Endothelial cell of umbilical vein (primary cell): Measurements from ENCODE around the gene ECD. TPM values are rescaled to one million over a fixed set of nuclear protein-coding genes. Genes with fewer than 3 reads are reported as not detected.

Experiments
- BruUV-seq: library from RNA; stranded (reverse); fragments of 400-500 nt; replicated peaks from 2 replicates; lab custom pipeline; 2021; lab: Mats Ljungman, UMichigan
- CTCF ChIA-PET: fragments of 300-600, 350-600 bp; sonication (Branson Sonifier 250); formaldehyde crosslinking; loops from one replicate; lab custom pipeline; 2021; ENCODE audit warnings: antibody characterized with exemption, inconsistent platforms; lab: Charles Lee
- POLR2A ChIA-PET: fragments of 300-600, 350-600 bp; sonication (Branson Sonifier 250); formaldehyde crosslinking; loops from one replicate; lab custom pipeline; 2021; ENCODE audit warnings: antibody characterized with exemption, inconsistent platforms; lab: Charles Lee
- DNase-seq: peaks from one replicate; pipeline ENCODE4 v3.0.0-alpha.2; 2011; ENCODE audit warnings: low read depth, low spot score
- FAIRE-seq: peaks from 2 replicates; lab custom pipeline; 2011; peaks lifted over from hg19 to GRCh38; lab: Jason Lieb, UNC
- H2AFZ ChIP-seq: 2 replicates; pipeline ENCODE4 v1.6.0; 2012; ENCODE audit warnings: low read depth, low read length, control low read depth, inconsistent platforms
- H3K27ac ChIP-seq: 2 replicates; pipeline ENCODE4 v1.5.1; 2011; ENCODE audit warnings: low read depth, mild to moderate bottlenecking, control low read depth, low read length, moderate library complexity; ENCODE audit not compliant: insufficient read depth
- H3K27me3 ChIP-seq, 2 experiments: 2 replicates each; pipeline versions ENCODE4 v1.6.0 to v1.6.1; 2011; ENCODE audit warnings: low read length in 2 of 2, mixed read lengths in 1 of 2; ENCODE audit not compliant: control insufficient read depth in 2 of 2, insufficient read depth in 2 of 2
- H3K36me3 ChIP-seq, 2 experiments: 2 replicates in 1 of 2; 3 replicates in 1 of 2; pipeline ENCODE4 v1.5.1; 2011; ENCODE audit warnings: low read length in 2 of 2, mild to moderate bottlenecking in 1 of 2, moderate library complexity in 1 of 2; ENCODE audit not compliant: control insufficient read depth in 2 of 2, insufficient read depth in 2 of 2; ENCODE audit errors: extremely low read depth in 1 of 2
- H3K4me1 ChIP-seq: 3 replicates; pipeline ENCODE4 v1.5.1; 2011; ENCODE audit warnings: mild to moderate bottlenecking, low read length; ENCODE audit not compliant: control insufficient read depth, insufficient read depth; ENCODE audit errors: extremely low read depth
- H3K4me2 ChIP-seq: 2 replicates; pipeline ENCODE4 v1.6.1; 2011; ENCODE audit warnings: low read length, control low read depth, mixed read lengths; ENCODE audit not compliant: insufficient read depth
- H3K4me3 ChIP-seq, 3 experiments: fragments of 200-600 bp in 1 of 3; sonication (generic), shearing (Covaris generic) in 1 of 3; replicated peaks in 1 of 3; 2 replicates each; pipeline ENCODE4 v1.5.1; 2011 to 2016; ENCODE audit warnings: control low read depth in 3 of 3, low read length in 3 of 3, mild to moderate bottlenecking in 2 of 3, inconsistent platforms in 1 of 3, low read depth in 1 of 3, moderate library complexity in 1 of 3; ENCODE audit not compliant: insufficient read depth in 1 of 3
- H3K79me2 ChIP-seq: 2 replicates; pipeline ENCODE4 v1.6.0; 2012; ENCODE audit warnings: low read length, inconsistent platforms; ENCODE audit not compliant: control insufficient read depth, insufficient read depth
- H3K9ac ChIP-seq: replicated peaks from 2 replicates; pipeline ENCODE3; 2011; ENCODE audit warnings: low read length, control low read depth; ENCODE audit not compliant: insufficient read depth; ENCODE audit errors: extremely low read depth
- H3K9me1 ChIP-seq: replicated peaks from 3 replicates; pipeline ENCODE4 v1.6.0; 2011; ENCODE audit warnings: mild to moderate bottlenecking, low read length; ENCODE audit not compliant: control insufficient read depth, insufficient read depth; ENCODE audit errors: extremely low read depth
- H3K9me3 ChIP-seq: replicated peaks from 2 replicates; pipeline ENCODE4 v1.5.1; 2012; ENCODE audit warnings: low read length, inconsistent platforms; ENCODE audit not compliant: control insufficient read depth, insufficient read depth
- H4K20me1 ChIP-seq: replicated peaks from 2 replicates; pipeline ENCODE3; 2011; ENCODE audit warnings: mild to moderate bottlenecking, low read length; ENCODE audit not compliant: control insufficient read depth, insufficient read depth; ENCODE audit errors: extremely low read depth
- EZH2 ChIP-seq: IDR thresholded peaks from 2 replicates; pipeline ENCODE4 v1.6.1; 2012; ENCODE audit warnings: borderline replicate concordance, low read depth, mild to moderate bottlenecking, moderate library complexity, low read length, inconsistent platforms; ENCODE audit not compliant: severe bottlenecking
- FOS ChIP-seq: IDR thresholded peaks from 2 replicates; pipeline ENCODE4 v1.6.1; 2011; ENCODE audit warnings: mild to moderate bottlenecking, low read length, moderate library complexity, borderline replicate concordance; ENCODE audit not compliant: insufficient read depth
- GATA2 ChIP-seq: IDR thresholded peaks from 2 replicates; pipeline ENCODE4 v1.7.0; 2011; ENCODE audit warnings: low read depth, mild to moderate bottlenecking, moderate library complexity, mixed read lengths, low read length; ENCODE audit not compliant: insufficient read length, insufficient read depth
- JUN ChIP-seq: IDR thresholded peaks from 2 replicates; pipeline ENCODE4 v1.6.1; 2011; ENCODE audit warnings: borderline replicate concordance, low read depth; ENCODE audit not compliant: insufficient read length, insufficient read depth
- MYC ChIP-seq: IDR thresholded peaks from one replicate; pipeline ENCODE4 v1.6.1; 2011; ENCODE audit warnings: mild to moderate bottlenecking, low read depth, low read length
- POLR2A ChIP-seq: IDR thresholded peaks from 2 replicates; pipeline ENCODE4 v1.6.1; 2012; ENCODE audit warnings: low read depth, mild to moderate bottlenecking, control low read depth, low read length
- POLR2AphosphoS5 ChIP-seq: IDR thresholded peaks from 2 replicates; pipeline ENCODE4 v1.6.1; 2012; ENCODE audit warnings: low read depth, mild to moderate bottlenecking, control low read depth, low read length, moderate library complexity; ENCODE audit not compliant: insufficient read depth
- dilution Hi-C: fragments of 300-500 bp; cut with MboI; formaldehyde crosslinking; loops from one replicate; pipeline ENCODE4 v1.15.0; 2019; ENCODE audit warnings: low sequenced_read_pairs; ENCODE audit not compliant: extremely low pct_ligation_motif_present
- intact Hi-C: fragments of 100-400 bp; cut with micrococcal nuclease; formaldehyde crosslinking; loops from one replicate; pipeline ENCODE4 v1.10.0; 2022
- polyA plus RNA-seq, 4 experiments: library from polyadenylated mRNA; depleted of rRNA in 3 of 4; stranded (reverse) in 3 of 4; unstranded in 1 of 4; fragments of >200 nt; gene quantifications; 2 replicates each; pipeline versions ENCODE4 v1.2.1 to v1.2.3, GENCODE V29; 2011 to 2012; ENCODE audit warnings: missing spikeins in 1 of 4
- total RNA-seq: library from RNA; stranded (reverse); gene quantifications from 2 replicates; pipeline ENCODE4 v1.2.3, GENCODE V29; 2021
- TF ChIP-seq, protein P1 (sequence below), 2 donors: IDR thresholded peaks; 1 replicate in 1 of 2; 2 replicates in 1 of 2; pipeline ENCODE4 v1.5.1; 2011; ENCODE audit warnings: low read length in 2 of 2, mild to moderate bottlenecking in 2 of 2, moderate library complexity in 2 of 2, control low read depth in 1 of 2, inconsistent platforms in 1 of 2, low read depth in 1 of 2; ENCODE audit not compliant: insufficient read depth in 1 of 2; ENCODE audit errors: extremely low read depth in 1 of 2
- TF ChIP-seq, protein P2 (sequence below): IDR thresholded peaks from 2 replicates; pipeline ENCODE4 v1.6.1; 2011; ENCODE audit not compliant: insufficient read depth, insufficient read length

ECD gene
- total and polyA plus RNA-seq, 2 donors (not counting 3 experiments of a cell fraction or from before 2014, with no cell fraction given): 27.2 to 32.3 TPM

DNA sequence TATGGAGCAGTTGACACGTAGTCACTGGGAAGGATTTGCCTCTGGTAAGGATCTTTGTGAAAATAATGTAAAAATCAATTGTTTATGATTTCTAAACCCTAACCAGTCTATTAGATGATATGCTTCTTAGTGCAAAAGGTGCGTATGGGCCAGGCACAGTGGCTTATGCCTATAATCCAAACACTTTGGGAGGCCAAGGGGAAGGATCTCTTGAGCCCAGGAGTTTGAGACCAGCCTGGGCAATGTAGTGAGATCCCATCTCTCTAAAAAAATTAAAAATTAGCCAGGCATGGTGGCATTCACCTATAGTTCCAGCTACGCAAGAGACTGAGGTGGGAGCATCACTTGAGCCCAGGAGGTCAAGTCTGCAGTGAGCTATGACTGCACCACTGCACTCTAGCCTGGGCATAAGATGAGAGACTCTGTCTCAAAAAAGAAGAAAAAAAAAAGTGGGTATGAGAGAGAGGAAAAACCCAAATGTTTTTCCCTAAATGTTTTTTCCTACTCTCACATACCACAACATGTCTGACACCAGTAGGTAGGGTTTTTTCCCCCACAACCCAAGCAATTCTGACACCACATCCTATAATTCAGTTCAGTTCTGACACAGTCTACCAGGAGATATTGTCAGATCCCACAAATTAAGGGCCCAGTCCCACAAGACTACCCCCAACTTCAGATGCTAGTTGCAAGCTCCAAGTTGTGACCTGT lies 42.7 kb upstream of the ECD start:
- DNase-seq: no peak
- intact Hi-C loops: no loop called here
- no peaks in the 10 kb centered on the region for H3K27me3 ChIP-seq
- no peak overlapping the region for H2AFZ ChIP-seq
- H3K36me3 ChIP-seq: peaks cover 0 to 2% of the 10 kb centered on the region in 2 experiments
- H3K27ac ChIP-seq: no peak overlapping the region
- H3K9me3 ChIP-seq: no peaks in the 10 kb centered on the region
- no peak overlapping the region for H3K9ac ChIP-seq
- no peaks in the 10 kb centered on the region for H3K9me1 ChIP-seq
- no TSS peak for BruUV-seq
- H4K20me1 ChIP-seq: no peaks in the 10 kb centered on the region
- FAIRE-seq: no peak
- H3K79me2 ChIP-seq: no peaks in the 10 kb centered on the region
- CTCF ChIA-PET: interaction anchor here (1.6 kb wide), 1 partner anchor 8 kb away, joined by 5 read pairs; no protein-coding TSS in a partner anchor
- H3K4me2 ChIP-seq: no peak overlapping the region
- dilution Hi-C loops: no loop called here
- no peak for TF ChIP-seq MYC
- no peak for TF ChIP-seq POLR2AphosphoS5
- no peak for TF ChIP-seq EZH2
- TF ChIP-seq FOS: no peak
- TF ChIP-seq, protein P1, sequence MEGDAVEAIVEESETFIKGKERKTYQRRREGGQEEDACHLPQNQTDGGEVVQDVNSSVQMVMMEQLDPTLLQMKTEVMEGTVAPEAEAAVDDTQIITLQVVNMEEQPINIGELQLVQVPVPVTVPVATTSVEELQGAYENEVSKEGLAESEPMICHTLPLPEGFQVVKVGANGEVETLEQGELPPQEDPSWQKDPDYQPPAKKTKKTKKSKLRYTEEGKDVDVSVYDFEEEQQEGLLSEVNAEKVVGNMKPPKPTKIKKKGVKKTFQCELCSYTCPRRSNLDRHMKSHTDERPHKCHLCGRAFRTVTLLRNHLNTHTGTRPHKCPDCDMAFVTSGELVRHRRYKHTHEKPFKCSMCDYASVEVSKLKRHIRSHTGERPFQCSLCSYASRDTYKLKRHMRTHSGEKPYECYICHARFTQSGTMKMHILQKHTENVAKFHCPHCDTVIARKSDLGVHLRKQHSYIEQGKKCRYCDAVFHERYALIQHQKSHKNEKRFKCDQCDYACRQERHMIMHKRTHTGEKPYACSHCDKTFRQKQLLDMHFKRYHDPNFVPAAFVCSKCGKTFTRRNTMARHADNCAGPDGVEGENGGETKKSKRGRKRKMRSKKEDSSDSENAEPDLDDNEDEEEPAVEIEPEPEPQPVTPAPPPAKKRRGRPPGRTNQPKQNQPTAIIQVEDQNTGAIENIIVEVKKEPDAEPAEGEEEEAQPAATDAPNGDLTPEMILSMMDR (IDR thresholded peaks at IDR 0.05; ENCODE audit: extremely low read depth in 1 of 2, insufficient read depth in 1 of 2, low read depth in 1 of 2, low read length in 2 of 2): no peak
- no peak for TF ChIP-seq POLR2A
- TF ChIP-seq, protein P2, sequence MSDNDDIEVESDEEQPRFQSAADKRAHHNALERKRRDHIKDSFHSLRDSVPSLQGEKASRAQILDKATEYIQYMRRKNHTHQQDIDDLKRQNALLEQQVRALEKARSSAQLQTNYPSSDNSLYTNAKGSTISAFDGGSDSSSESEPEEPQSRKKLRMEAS: no peak
- TF ChIP-seq JUN: no peak
- no peak for TF ChIP-seq GATA2
- H3K4me1 ChIP-seq: no peaks in the 10 kb centered on the region
- H3K4me3 ChIP-seq: no peak overlapping the region
- POLR2A ChIA-PET: interaction anchor here (0.6 kb wide), 1 partner anchor 1298 kb away, joined by 3 read pairs; no protein-coding TSS in a partner anchor
